ENCODE data around the gene TNFSF11.

TNFSF11 gene

DNA sequence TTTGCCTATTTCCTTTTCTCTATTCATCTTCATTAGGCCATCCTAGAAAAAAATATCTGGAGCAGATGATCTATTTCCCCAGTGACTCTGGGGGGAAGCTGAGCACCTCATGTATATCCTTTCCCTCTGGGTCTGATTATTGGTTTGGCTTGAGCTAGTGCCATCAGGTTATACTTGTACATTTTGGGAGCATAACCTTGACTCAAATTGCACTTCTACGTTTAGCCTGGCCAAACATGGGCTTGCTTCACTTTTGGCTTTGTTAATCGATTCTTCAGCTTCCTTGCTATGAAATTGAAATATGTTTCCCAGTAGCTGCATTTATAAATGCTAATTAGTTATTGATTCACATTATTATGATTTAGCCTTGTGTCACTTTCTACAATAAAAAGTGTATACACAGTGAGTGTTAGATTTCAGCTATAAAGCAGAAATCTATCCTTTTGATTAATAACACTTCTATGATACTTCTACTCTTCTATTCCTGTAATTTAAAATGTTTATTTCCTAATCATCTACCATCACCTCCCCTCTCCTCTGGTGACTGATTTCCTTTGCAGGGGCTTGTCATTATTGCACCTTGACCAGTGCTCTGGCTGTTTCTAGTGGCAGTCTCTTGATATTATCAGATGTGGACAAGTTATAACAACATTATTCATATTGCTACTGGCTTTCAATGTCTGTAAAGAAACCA lies 37.3 kb downstream of the TNFSF11 start:
- Histone ChIP-seq H3K79me2 (no peaks in the 10 kb centered on the region), H3K4me1 (no peaks in the 10 kb centered on the region), H3K27ac (no peak overlapping the region), H3K9me3 (ENCODE audit: control insufficient read depth, low read length) (no peaks in the 10 kb centered on the region), H3K27me3 (ENCODE audit: control insufficient read depth, insufficient read depth, low read length) (no peaks in the 10 kb centered on the region), H3K4me2 (ENCODE audit: low read length) (no peak overlapping the region), H3K9ac (no peak overlapping the region), H3K4me3 (ENCODE audit: low read depth, low read length) (no peak overlapping the region), H2AFZ (no peak overlapping the region), H3K36me3 (ENCODE audit: control insufficient read depth, insufficient read depth, low read length) (no peaks in the 10 kb centered on the region)
- TF ChIP-seq, protein P1, sequence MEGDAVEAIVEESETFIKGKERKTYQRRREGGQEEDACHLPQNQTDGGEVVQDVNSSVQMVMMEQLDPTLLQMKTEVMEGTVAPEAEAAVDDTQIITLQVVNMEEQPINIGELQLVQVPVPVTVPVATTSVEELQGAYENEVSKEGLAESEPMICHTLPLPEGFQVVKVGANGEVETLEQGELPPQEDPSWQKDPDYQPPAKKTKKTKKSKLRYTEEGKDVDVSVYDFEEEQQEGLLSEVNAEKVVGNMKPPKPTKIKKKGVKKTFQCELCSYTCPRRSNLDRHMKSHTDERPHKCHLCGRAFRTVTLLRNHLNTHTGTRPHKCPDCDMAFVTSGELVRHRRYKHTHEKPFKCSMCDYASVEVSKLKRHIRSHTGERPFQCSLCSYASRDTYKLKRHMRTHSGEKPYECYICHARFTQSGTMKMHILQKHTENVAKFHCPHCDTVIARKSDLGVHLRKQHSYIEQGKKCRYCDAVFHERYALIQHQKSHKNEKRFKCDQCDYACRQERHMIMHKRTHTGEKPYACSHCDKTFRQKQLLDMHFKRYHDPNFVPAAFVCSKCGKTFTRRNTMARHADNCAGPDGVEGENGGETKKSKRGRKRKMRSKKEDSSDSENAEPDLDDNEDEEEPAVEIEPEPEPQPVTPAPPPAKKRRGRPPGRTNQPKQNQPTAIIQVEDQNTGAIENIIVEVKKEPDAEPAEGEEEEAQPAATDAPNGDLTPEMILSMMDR (IDR thresholded peaks at IDR 0.05) = no peak

DNA sequence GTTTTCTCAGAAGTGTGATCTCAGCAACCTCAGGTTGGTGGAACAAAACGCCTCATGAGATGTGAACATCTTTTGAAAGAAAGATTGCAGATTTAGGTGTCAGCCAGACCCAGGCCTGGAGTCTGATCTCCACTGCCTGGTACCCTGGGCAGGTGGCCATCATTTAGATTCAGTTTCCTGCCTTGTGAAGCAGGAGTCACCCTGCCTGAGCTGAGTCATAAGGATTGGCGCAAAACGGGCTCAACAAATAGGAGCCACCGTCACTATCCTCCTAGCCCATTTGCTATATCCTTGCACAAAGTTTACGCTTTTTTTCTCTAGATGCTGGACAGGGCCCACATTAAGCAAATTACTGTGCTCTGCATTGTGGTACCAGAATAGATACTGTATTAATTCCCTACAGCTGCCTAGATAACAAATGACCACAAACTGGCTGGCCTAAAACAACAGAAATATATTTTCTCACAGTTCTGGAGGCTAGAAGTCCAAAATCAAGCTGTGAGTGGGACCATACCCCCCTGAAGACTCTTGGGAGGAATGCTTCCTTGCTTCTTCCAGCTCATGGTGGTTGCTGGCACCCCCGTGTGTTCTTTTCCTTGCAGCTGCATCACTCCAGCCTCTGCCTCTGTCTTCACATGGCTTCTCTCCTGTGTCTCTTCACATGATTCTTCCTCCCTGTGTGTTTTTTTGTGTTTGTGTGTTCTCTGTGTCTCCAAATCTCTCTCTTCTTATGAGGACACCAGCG lies 38.2 kb downstream of the TNFSF11 start:
- Histone ChIP-seq H3K27me3 (ENCODE audit: control insufficient read depth, insufficient read depth, low read length) (no peaks in the 10 kb centered on the region), H3K4me3 (ENCODE audit: low read depth, low read length) (no peak overlapping the region), H3K4me2 (ENCODE audit: low read length) (no peak overlapping the region), H3K9me3 (ENCODE audit: control insufficient read depth, low read length) (no peaks in the 10 kb centered on the region), H3K27ac (no peak overlapping the region), H3K36me3 (ENCODE audit: control insufficient read depth, insufficient read depth, low read length) (no peaks in the 10 kb centered on the region), H3K9ac (no peak overlapping the region), H3K79me2 (no peaks in the 10 kb centered on the region), H3K4me1 (no peaks in the 10 kb centered on the region), H2AFZ (no peak overlapping the region)
- TF ChIP-seq, protein P1 (IDR thresholded peaks at IDR 0.05) = no peak

DNA sequence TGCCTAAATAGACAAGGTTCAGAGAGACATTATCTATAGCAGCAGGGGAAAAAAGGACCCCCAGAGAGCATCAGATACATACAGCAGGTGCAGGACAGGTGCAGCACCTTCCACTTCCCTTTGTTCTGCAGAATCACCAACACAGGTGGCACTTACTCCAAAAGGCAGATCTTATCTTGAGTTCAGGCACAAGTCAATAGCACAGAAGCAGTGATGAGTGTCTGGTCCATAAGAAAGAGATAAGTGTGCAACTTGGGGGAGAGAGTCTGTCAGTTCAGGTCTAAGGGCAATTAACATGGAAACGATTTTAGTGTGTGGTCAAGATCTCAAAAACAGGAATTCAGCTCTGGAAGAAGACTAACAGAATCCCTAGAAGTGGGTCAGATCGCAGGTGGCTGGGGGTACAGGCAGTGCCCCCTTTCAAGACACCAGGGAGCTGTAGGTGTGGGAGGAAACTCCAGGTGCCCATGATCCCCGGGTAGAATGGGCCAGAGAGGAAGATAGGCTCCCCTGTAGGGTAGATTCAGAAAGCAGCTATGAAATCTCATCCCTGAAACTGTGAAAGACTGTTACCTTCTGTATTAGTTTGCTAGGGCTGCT lies 40.6 kb downstream of the TNFSF11 start:
- Histone ChIP-seq H3K27me3 (ENCODE audit: control insufficient read depth, insufficient read depth, low read length) (no peaks in the 10 kb centered on the region), H3K4me2 (ENCODE audit: low read length) (no peak overlapping the region), H3K4me3 (ENCODE audit: low read depth, low read length) (no peak overlapping the region), H3K79me2 (no peaks in the 10 kb centered on the region), H3K9me3 (ENCODE audit: control insufficient read depth, low read length) (no peaks in the 10 kb centered on the region), H3K27ac (no peak overlapping the region), H3K4me1 (no peaks in the 10 kb centered on the region), H3K9ac (no peak overlapping the region), H2AFZ (no peak overlapping the region), H3K36me3 (ENCODE audit: control insufficient read depth, insufficient read depth, low read length) (no peaks in the 10 kb centered on the region)
- TF ChIP-seq, protein P1 (IDR thresholded peaks at IDR 0.05) = no peak

DNA sequence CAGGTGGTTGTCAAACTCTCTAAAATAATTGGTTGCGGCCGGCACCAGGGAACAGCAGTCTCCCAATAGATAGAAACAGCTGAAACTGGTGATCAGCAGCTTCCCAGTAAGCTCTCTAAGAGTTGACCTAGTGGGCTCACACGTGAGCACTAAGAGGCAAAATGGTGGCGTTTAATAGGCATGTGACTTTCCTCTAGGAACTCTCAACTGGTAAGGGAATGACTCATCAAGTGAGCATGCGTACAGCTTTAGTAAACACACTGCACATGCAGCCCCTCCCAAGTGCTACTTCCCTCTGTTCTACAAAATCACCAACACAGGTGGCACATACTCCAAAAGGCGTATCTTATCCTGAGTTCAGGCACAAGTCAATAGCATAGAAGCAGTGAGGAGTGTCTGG lies 41.7 kb downstream of the TNFSF11 start:
- TF ChIP-seq, protein P1 (IDR thresholded peaks at IDR 0.05) = no peak
- no peak overlapping the region for H3K27ac ChIP-seq
- H3K9me3 ChIP-seq (ENCODE audit: control insufficient read depth, low read length) = no peaks in the 10 kb centered on the region
- no peaks in the 10 kb centered on the region for H3K79me2 ChIP-seq
- H3K36me3 ChIP-seq (ENCODE audit: control insufficient read depth, insufficient read depth, low read length) = no peaks in the 10 kb centered on the region
- H3K27me3 ChIP-seq (ENCODE audit: control insufficient read depth, insufficient read depth, low read length) = no peaks in the 10 kb centered on the region
- no peaks in the 10 kb centered on the region for H3K4me1 ChIP-seq
- no peak overlapping the region for H3K4me2 ChIP-seq (ENCODE audit: low read length)
- no peak overlapping the region for H3K4me3 ChIP-seq (ENCODE audit: low read depth, low read length)
- no peak overlapping the region for H2AFZ ChIP-seq
- no peak overlapping the region for H3K9ac ChIP-seq
